Activated T-helper 2 cell treated with anti-CD3 and anti-CD28 coated beads, Interferon-gamma antibody, Interleukin-2, Interleukin-4, amounts not matched to agents 10 μg/mL and 5 μg/mL and 100 μg/mL, durations not matched to agents 14 hours and 24 hours and 36 hours (primary cell): ENCODE measurements around the gene SPRY2. TPM values are rescaled to one million over a fixed set of nuclear protein-coding genes. Genes with fewer than 3 reads are reported as not detected.
"Not testable (repeated sequence)": the region's sequence is repeated elsewhere in the genome, so short reads cannot be mapped to it uniquely, and the experiment has no call there.

Experiments
- DNase-seq: peaks from one replicate; pipeline ENCODE4 v3.0.0; 2021; ENCODE audit warnings: low spot score
- H3K27ac Mint-ChIP-seq: one replicate; pipeline ENCODE4 v1.8.0; 2021; ENCODE audit warnings: mixed read lengths
- H3K27me3 Mint-ChIP-seq: one replicate; pipeline ENCODE4 v1.8.0; 2021; ENCODE audit warnings: low read depth, mixed read lengths
- H3K36me3 Mint-ChIP-seq: one replicate; pipeline ENCODE4 v1.8.0; 2021; ENCODE audit warnings: low read depth, mixed read lengths
- H3K4me1 Mint-ChIP-seq: one replicate; pipeline ENCODE4 v1.8.0; 2021; ENCODE audit warnings: low read depth, mixed read lengths
- H3K4me3 Mint-ChIP-seq: one replicate; pipeline ENCODE4 v1.8.0; 2021; ENCODE audit warnings: low read depth, mild to moderate bottlenecking, moderate library complexity, mixed read lengths
- H3K9me3 Mint-ChIP-seq: one replicate; pipeline ENCODE4 v1.8.0; 2021; ENCODE audit warnings: mixed read lengths
- intact Hi-C: fragments of 100-400 bp; cut with micrococcal nuclease; formaldehyde crosslinking; loops from one replicate; pipeline ENCODE4 v1.15.1; 2023
- total RNA-seq: library from RNA; stranded (reverse); gene quantifications from 2 replicates; pipeline ENCODE4 v1.2.3, GENCODE V29; 2022

SPRY2 gene
- total RNA-seq, 1 donor from 2014 or later, result 0.16 TPM

DNA sequence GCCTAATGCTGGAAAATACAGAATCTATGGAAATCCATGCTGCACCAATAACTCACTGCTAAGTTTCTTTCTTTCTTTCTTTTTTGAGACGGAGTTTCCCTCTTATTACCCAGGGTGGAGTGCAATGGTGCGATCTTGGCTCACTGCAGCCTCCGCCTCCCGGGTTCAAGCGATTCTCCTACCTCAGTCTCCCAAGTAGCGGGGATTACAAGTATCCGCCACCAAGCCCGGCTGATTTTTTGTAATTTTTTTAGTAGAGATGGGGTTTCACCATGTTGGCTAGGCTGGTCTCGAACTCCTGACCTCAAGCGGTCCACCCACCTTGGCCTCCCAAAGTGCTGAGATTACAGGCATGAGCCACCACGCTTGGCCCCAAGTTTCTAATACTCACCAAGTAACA, 3.1 kb upstream of the SPRY2 start:
- H3K36me3 Mint-ChIP-seq, H3K4me3 Mint-ChIP-seq, H3K4me1 Mint-ChIP-seq, H3K9me3 Mint-ChIP-seq, H3K27ac Mint-ChIP-seq, DNase-seq: not testable (repeated sequence)
- intact Hi-C loops, result loop anchor here (5.0 to 10.0 kb wide), 2 partner anchors 671 to 1747 kb away; no protein-coding TSS in a partner anchor
- H3K27me3 Mint-ChIP-seq, result peaks cover 40% of the 10 kb centered on the region

- peak; percentile 58 for DNase-seq
- intact Hi-C loops, result loop anchor here (2.0 to 10.0 kb wide), 3 partner anchors 20 to 1745 kb away; no protein-coding TSS in a partner anchor
- H3K27me3 Mint-ChIP-seq, result peaks cover 40% of the 10 kb centered on the region
- peak overlapping the region; percentile 67 for H3K4me3 Mint-ChIP-seq
- no peak overlapping the region for H3K27ac Mint-ChIP-seq
- peaks cover 2% of the 10 kb centered on the region for H3K36me3 Mint-ChIP-seq
- H3K4me1 Mint-ChIP-seq, result peaks cover 8% of the 10 kb centered on the region
- H3K9me3 Mint-ChIP-seq, result no peaks in the 10 kb centered on the region
Measured at GRCh38 chr13:80342471-80343371, 1.8 kb upstream of the SPRY2 start.

GRCh38 chr13:80341756-80342370, 937 bp upstream of the SPRY2 start:
- Mint-ChIP-seq H3K9me3 (no peaks in the 10 kb centered on the region), H3K36me3 (peaks cover 2% of the 10 kb centered on the region), H3K4me1 (peaks cover 8% of the 10 kb centered on the region), H3K27me3 (peaks cover 40% of the 10 kb centered on the region), H3K27ac (no peak overlapping the region), H3K4me3 (no peak overlapping the region)
- DNase-seq, result no peak
- intact Hi-C loops, result loop anchor here (2.0 to 10.0 kb wide), 3 partner anchors 21 to 1745 kb away; no protein-coding TSS in a partner anchor

DNA sequence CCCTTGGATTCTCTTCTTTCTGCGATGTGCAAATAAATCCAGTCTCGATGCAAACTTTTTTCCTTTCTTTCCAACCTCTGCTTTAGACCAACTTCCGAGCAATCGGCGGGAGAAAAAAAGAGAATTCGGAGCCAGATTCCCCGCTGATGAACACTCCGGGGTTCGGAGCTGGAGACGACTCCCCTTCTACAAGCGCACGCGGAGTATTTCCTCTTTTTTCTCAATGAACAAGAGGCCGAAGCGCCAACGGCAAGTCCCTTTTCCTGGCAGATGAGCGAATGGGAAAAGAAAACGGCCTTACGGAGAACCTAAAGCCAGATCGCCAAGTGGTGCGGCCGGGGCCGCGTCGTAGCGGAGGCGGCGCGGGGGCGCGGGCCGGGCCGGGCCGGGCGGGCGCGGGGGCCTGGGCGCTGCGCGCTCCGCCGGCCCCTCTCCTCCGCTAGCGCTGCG, 250 bp downstream of the SPRY2 start:
- intact Hi-C loops, result loop anchor here (5.0 to 10.0 kb wide), 2 partner anchors 674 to 1743 kb away; no protein-coding TSS in a partner anchor
- H3K36me3 Mint-ChIP-seq, result peaks cover 2% of the 10 kb centered on the region

DNA sequence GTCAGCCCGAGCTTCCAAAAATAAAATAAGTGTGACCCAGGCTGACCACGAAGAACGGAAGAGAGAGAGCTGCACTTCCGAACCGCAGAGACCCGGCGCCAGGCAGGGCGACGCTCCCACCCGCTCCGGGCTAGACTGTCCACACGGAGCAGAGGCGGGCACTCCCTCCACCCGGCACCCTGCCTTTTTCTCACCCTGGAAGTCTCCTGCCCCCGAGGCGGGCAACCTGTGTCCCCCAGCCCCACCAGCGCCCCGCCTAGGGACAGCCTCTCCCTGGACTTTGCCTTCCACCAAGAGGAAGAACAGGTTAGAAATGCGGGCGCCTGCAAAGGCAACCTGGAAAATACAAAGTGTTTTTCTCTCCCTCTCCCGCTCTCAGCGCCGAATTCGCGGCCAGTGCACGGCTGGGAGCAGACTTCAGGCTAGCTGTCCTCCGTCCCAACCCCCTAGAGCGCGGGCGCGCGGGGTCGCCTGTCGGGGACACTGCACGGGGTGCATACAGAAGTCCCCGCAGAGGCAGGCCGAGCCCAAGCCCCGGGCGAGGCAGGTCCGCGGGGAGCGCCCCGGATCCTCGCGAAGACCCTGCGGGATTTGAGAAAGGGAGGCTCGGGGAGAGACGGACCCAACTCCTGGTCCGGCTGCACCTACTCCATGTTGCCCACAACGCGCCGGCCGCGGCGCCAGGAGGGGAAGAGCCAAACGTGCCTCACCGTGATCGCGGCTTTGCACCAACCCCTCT, 845 bp downstream of the SPRY2 start:
- Mint-ChIP-seq H3K4me1 (peaks cover 8% of the 10 kb centered on the region), H3K9me3 (no peaks in the 10 kb centered on the region), H3K27me3 (peaks cover 31% of the 10 kb centered on the region), H3K27ac (no peak overlapping the region), H3K36me3 (peaks cover 2% of the 10 kb centered on the region), H3K4me3 (peak overlapping the region; percentile 82)
- peak; percentile 9 for DNase-seq
- intact Hi-C loops, result loop anchor here (5.0 to 10.0 kb wide), 3 partner anchors 675 to 1743 kb away; no protein-coding TSS in a partner anchor

More for the DNA sequence above, 250 bp downstream of the SPRY2 start:
- Mint-ChIP-seq H3K4me1 (peaks cover 8% of the 10 kb centered on the region), H3K27me3 (peaks cover 37% of the 10 kb centered on the region), H3K9me3 (no peaks in the 10 kb centered on the region), H3K27ac (no peak overlapping the region), H3K4me3 (peak overlapping the region; percentile 82)
- no peak for DNase-seq

DNA sequence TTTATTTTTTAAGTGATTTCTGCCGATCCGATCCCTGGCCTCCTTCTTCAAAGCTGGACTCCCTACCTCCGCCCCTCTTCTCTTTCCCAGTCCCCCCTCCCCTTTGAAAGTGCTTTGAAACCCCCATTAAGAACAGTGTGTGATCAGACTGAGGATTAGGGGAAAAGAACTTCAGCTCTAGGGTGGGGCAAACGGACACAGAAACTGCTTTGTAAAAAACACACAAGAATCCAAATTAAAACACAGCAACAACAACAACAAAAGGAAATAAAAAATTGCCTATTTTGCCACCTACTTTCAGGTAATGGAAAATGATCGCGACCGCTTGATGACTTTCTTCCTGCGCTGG, 1.4 kb downstream of the SPRY2 start:
- DNase-seq, result no peak
- H3K4me1 Mint-ChIP-seq, result peaks cover 8% of the 10 kb centered on the region
- no peak overlapping the region for H3K27ac Mint-ChIP-seq
- peaks cover 27% of the 10 kb centered on the region for H3K27me3 Mint-ChIP-seq
- peaks cover 2% of the 10 kb centered on the region for H3K36me3 Mint-ChIP-seq
- H3K4me3 Mint-ChIP-seq, result no peak overlapping the region
- no peaks in the 10 kb centered on the region for H3K9me3 Mint-ChIP-seq
- intact Hi-C loops, result loop anchor here (5.0 kb wide), 1 partner anchor 1732 kb away; no protein-coding TSS in a partner anchor

DNA sequence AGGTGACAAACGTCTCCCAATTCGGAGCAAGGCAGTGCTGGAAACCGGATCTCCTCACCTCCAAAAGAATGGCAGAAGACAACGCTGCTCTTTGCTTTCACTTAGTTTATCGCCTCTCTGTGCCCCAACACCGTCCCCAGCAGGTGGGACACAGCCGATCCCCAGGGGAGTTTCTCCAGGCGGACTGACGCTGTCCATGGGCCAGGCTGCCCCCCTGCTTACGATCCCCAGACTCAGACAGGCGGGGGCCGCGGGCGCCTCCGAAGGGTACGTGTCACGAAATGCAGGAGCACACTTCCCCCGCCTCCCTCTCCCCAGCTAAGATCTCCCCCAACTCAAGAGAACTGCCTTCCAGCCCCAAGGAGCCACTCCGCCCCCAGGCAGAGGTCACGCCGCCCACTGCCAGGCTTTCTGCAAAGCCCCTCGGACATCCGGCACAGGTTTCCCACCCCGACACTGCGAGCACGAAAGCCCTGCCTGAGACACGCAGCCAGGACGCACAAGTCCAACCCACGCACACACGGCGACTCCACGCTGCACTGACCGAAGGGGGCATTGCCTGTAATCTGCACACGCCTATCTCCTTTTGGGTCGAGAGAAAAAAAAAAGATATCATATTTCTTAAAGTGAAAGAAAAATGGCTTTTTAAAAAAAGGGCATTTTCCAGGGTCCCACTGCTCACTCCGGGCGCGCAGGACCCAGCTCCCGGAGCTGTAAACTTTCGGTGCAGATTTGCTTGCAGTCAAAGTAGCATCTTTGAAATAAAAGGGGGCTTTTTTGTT, 2.0 kb downstream of the SPRY2 start:
- no peak for DNase-seq
- intact Hi-C loops, result loop anchor here (5.0 kb wide), 1 partner anchor 1732 kb away; no protein-coding TSS in a partner anchor
- Mint-ChIP-seq H3K27ac (no peak overlapping the region), H3K4me1 (peaks cover 8% of the 10 kb centered on the region), H3K4me3 (no peak overlapping the region), H3K9me3 (no peaks in the 10 kb centered on the region), H3K27me3 (peaks cover 23% of the 10 kb centered on the region), H3K36me3 (peaks cover 2% of the 10 kb centered on the region)

DNA sequence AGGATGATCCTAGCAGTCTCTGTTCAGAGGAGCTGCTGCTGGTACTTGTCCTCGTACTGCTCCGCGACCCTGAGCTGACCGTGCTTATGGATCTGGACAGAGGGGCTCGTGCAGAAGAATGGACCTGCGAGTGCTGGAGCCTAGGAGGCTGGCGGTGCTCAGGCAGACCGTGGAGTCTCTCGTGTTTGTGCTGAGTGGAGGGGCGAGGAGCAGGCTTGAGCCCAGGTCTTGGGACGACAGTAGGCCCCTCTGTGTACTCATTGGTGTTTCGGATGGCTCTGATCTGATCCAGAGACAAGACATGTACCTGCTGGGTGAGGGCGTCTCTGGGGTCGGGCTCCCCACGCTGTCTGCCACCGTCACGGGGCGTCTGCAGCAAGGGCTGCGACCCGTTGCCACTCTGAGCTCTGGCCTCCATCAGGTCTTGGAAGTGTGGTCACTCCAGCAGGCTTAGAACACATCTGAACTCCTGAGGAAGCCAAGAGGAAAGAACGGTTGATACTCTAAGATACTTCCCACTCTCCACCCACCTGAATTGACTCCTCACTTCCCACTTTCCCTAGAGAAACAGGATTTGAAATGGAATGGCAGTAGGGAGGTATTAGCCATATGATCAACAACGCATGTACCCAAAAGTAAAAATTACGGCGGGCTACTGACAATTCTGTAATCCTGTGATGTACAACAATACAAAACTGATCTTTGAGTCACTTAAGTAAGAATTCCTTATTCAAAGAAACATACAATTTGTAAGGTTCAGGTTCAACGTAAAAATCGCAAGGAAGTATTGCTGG, 3.4 kb downstream of the SPRY2 start:
- Mint-ChIP-seq H3K9me3 (no peaks in the 10 kb centered on the region), H3K4me1 (peaks cover 5% of the 10 kb centered on the region), H3K4me3 (no peak overlapping the region), H3K27me3 (peaks cover 14% of the 10 kb centered on the region), H3K27ac (no peak overlapping the region), H3K36me3 (peaks cover 2% of the 10 kb centered on the region)
- no peak for DNase-seq
- intact Hi-C loops, result loop anchor here (5.0 kb wide), 1 partner anchor 1730 kb away; no protein-coding TSS in a partner anchor

DNA sequence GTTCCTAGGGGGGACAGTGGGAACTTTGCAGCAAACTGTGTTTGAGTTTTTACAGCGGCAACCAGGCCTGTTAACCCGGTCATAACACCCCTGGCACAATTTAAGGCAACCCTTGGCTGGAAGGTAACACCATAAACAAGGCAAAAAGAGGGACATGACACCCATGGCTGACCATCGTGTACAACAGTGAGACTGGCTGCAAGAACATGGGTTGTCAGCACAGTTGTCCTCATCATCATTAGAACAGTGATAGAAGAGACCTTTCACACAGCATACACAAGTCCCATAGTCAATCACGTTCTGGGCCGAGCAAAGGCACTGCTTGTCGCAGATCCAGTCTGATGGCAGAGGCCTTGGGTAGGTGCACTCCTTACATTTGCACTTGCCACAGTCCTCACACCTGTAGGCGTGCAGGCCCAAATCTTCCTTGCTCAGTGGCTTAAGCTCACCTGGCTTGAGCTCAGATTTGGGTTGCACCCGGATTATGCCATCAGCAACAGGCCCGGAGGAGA, 4.1 kb downstream of the SPRY2 start:
- Mint-ChIP-seq H3K27me3 (peaks cover 7% of the 10 kb centered on the region), H3K36me3 (peaks cover 2% of the 10 kb centered on the region), H3K4me3 (no peak overlapping the region), H3K4me1 (peaks cover 4% of the 10 kb centered on the region), H3K27ac (no peak overlapping the region), H3K9me3 (no peaks in the 10 kb centered on the region)
- intact Hi-C loops, result loop anchor here (5.0 kb wide), 1 partner anchor 1730 kb away; no protein-coding TSS in a partner anchor
- no peak for DNase-seq

GRCh38 chr13:80336370-80336769, 4.6 kb downstream of the SPRY2 start:
- H3K27ac Mint-ChIP-seq, result no peak overlapping the region
- no peak for DNase-seq
- peaks cover 3% of the 10 kb centered on the region for H3K4me1 Mint-ChIP-seq
- intact Hi-C loops, result loop anchor here (5.0 kb wide), 1 partner anchor 1729 kb away; no protein-coding TSS in a partner anchor
- no peak overlapping the region for H3K4me3 Mint-ChIP-seq
- peaks cover 4% of the 10 kb centered on the region for H3K27me3 Mint-ChIP-seq
- no peaks in the 10 kb centered on the region for H3K9me3 Mint-ChIP-seq
- H3K36me3 Mint-ChIP-seq, result peaks cover 2% of the 10 kb centered on the region
